ENCODE results near the gene EPHA5.

Gene EPHA5

DNA sequence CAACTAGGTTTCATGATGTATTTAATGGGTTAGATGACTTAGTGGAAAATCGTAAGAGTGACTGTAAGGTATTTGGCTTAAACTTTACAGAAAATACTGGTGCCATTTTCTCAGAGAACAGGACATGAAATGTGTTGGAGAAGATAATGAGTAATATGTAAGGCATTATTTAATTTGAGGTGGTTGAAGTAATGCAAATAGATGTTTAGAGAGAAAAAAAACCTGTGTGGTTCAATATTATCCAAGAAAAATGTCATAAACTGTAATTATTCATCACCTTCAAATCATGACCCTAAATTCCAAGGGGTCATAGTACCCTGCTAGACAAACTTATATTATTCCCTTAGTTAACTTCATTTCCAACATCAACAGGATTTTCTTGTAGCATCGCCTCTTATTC is 171.7 kb downstream of the EPHA5 start:
- DNase-seq (ENCODE audit: low spot score) = no peak

GRCh38 chr4:65495439-65495838 is 174.8 kb downstream of the EPHA5 start:
- DNase-seq (ENCODE audit: low spot score) = no peak

DNA sequence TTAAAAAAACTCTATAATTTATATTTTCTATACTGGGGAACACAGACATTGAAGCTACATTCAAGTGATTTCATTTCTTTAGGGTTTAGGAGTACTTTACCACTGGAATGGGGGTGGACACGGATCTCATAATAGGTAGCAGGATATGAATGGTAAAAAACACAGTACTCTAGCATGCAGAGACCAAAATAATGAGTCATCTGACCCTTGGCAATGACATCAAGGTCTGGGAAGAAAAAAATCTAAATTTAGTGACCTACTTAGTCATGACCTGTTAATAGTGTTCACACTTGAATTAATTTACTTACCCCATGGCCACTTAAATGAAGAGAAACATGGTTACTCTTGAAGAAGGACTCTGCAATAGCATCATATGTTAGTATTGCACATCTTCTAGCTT is 187.9 kb downstream of the EPHA5 start:
- peak; percentile 36 for DNase-seq (ENCODE audit: low spot score)

DNA sequence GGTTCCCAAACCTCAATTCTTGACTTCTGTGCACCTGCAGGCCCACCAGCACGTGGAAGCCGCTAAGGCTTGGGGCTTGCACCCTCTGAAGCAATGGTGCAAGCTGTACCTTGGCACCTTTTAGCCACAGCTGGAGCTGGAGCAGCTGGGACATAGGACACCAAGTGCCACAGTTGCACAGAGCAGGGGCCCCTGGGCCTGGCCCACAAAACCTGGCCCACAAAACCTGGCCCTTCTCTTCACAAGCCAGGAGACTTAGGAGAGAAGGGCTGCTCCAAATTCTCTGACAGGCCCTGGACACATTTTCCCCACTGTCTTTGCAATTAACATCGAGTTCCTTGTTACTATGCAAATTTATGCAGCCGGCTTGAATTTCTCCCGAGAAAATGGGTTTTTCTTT is 197.8 kb downstream of the EPHA5 start:
- no peak for DNase-seq (ENCODE audit: low spot score)

DNA sequence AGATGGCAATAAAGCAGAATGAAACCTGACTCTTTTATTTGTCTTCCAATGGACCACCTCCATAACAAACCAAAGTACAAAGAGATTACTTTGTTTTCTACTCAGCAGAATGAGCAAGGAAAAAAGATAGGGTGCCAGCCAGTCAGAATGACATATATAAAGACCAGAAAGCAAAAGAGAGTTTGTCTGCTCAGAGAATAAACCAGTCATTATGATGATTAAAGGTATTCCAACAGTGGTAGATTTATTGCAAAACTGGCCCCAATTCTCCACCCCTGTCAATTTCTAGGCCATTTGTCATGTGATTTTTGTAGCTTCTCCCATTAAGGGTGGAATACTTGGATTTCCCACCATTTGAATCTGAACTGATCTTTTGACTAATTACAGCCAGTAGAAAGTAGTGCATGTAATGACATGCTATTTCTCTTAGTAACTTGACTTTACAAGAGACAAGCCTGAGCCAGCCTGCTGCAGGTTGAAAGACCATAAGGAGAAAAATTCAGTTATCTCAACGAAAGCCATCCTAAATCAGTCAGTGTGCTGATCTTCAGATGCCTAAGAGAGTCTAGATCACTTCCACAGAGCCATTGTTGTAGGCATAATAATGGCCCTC is 203.1 kb downstream of the EPHA5 start:
- no peak for DNase-seq (ENCODE audit: low spot score)

DNA sequence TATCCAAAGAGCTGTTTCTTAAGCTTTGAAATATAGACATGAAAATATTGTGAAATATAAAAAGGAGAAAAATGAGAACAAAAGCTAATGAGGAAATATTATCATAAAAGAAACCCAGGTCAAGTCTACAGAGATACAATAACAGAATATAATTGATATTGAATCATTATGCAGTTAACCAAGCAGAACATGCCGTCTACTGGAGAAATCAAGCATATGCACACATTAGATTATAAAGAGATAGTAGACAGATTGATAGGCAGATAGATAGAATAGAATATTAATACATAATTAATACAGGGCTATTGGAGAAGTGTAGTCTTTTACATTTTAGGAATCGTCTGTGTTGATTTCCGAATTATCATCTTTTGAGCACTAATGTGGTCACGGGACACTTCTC is 208.5 kb downstream of the EPHA5 start:
- no peak for DNase-seq (ENCODE audit: low spot score)

GRCh38 chr4:65457011-65457410 is 213.3 kb downstream of the EPHA5 start:
- no peak for DNase-seq (ENCODE audit: low spot score)

GRCh38 chr4:65456579-65456978 is 213.7 kb downstream of the EPHA5 start:
- no peak for DNase-seq (ENCODE audit: low spot score)

DNA sequence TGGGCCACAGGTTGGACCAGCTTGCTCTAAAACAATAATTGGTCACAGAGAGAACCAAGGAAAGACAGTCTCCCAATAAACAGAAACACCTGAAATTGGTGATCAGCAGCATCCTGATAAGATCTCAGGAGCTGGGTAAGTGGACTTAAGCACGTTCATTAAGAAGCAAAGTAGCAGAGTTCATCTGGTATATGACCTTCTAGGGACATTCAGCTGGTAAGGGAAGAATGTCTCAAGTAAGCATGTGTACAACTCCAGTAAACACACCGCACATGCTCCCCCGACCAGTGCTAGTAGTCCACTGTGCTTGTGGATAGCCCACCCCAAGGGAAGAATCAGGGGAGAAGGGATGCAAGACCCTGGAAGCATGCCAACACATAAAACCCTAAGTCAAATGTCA is 216.9 kb downstream of the EPHA5 start:
- DNase-seq (ENCODE audit: low spot score) = no peak

GRCh38 chr4:65450899-65451298 is 219.4 kb downstream of the EPHA5 start:
- no peak for DNase-seq (ENCODE audit: low spot score)

DNA sequence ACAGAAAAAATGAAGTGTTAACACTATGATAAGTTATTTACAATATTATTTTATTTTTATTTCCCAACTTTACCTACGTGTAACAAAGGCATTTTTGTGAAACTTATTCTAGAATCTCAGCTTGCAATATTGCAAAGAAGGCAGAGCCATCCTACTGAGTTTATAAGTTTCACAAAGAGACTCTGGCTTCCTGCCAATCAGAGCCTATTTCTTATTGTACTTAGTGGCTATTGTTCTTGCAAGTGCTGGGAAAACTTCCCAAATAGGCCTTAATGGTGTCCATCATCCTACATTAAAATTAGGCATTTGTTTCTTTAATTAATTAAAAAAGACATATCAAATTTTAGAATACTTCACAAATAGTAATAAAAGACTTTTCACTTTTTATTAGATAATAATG is 233.2 kb downstream of the EPHA5 start:
- no peak for DNase-seq (ENCODE audit: low spot score)

GRCh38 chr4:65422109-65422508 is 248.2 kb downstream of the EPHA5 start:
- no peak for DNase-seq (ENCODE audit: low spot score)

- no peak for DNase-seq (ENCODE audit: low spot score)
Observed at GRCh38 chr4:65420036-65420435, 250.3 kb downstream of the EPHA5 start.

- DNase-seq (ENCODE audit: low spot score) = no peak
Observed at GRCh38 chr4:65416891-65417290, 253.4 kb downstream of the EPHA5 start.

DNA sequence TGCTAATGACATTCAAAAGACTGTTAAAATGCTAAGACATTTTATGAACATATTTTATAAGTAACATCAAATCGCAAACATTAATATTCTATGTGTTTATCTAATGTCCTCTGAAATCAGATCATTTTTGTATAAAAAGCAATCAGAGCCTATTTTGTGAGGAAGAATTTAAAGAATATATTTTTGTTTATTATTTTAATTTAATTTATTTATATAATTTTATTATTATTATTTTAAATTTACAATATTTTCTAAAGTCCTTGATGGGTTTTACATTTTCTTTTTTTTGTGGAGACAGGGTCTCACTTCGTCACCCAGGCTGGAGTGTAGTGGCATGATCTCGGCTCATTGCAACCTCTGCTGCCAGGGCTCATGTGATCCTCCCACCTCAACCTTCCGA is 262.8 kb downstream of the EPHA5 start:
- no peak for DNase-seq (ENCODE audit: low spot score)

- DNase-seq (ENCODE audit: low spot score) = no peak
Observed at GRCh38 chr4:65401083-65401482, 269.2 kb downstream of the EPHA5 start.

DNA sequence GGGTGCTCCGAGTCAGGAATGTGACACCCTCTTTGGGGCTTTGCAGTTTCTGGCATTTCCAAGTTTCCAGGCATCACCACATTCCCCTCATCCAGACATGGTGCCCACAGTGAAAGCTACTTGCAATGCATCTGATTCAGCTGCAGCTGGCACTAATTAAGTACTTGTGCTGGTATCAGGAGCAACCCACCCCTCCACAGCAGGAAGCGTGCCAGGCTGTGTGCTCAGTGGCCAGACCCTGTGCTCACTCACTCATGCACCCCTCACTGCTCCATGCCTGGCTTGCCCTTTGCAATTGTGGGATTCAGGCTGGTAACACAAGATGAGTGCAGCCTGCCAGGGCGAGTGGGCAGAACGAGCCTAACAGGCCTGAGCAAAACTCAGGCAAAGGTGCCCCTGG is 271.2 kb downstream of the EPHA5 start:
- DNase-seq (ENCODE audit: low spot score) = no peak

DNA sequence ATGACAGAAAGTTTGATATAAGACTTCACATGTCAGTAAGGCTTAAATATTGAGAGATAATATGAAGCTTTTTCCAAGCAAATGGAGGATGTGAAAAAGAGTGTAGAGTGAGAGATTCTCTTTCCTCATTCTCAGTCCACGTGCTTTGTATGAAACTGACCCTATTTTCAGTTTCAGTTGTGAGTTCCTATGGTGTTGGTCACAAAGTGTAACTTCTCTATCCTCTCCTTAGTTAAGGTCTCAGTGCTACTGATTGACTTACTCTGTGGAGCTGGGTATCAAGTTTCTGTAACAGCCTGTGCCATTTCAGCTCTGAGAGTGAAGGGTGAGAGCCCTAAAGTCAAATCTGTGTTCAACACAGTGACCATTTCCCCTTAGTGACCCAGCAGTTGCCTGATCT is 277.2 kb downstream of the EPHA5 start:
- no peak for DNase-seq (ENCODE audit: low spot score)

DNA sequence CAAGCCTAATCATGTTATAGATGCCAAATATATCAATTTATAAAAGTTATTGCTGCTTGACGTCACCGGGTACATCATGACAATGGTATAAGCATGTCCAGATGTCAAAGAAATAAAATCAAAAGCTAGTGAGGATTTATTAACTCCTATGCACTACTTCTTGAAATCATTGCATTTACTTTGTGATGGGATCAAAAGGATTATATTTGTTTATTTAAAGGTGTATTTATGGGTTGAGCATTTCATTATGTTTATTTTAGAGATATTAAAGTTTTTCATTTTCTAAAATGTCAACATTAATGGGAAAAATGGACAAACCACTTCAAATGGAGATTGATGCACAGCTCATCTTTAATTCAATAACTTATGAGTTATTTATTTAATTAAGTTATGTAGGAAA is 277.8 kb downstream of the EPHA5 start:
- DNase-seq (ENCODE audit: low spot score) = no peak

- no peak for DNase-seq (ENCODE audit: low spot score)
Observed at GRCh38 chr4:65391814-65392213, 278.5 kb downstream of the EPHA5 start.

GRCh38 chr4:65391382-65391781 is 278.9 kb downstream of the EPHA5 start:
- DNase-seq (ENCODE audit: low spot score) = no peak

GRCh38 chr4:65386927-65387326 is 283.4 kb downstream of the EPHA5 start:
- DNase-seq (ENCODE audit: low spot score) = no peak

GRCh38 chr4:65383589-65384305 is 286.5 kb downstream of the EPHA5 start:
- DNase-seq (ENCODE audit: low spot score) = no peak

DNA sequence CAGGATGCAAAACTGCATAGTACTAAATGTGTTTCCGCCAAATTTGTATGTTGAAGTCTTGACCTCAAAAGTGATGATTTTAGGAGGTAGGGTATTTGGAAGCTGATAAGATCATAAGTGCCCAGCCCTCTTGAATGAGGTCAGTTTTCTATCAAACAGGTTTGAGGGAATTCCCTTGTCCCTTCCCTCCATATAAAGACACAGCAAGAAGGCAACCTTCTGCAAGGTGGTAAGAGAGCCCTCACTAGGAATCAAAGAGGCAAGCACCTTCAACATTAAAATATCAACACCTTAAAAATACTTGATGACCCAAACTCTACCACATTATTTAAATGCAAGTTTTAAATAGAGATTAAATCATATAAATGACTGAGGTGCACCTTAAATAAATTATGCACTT is 288.6 kb downstream of the EPHA5 start:
- DNase-seq (ENCODE audit: low spot score) = no peak

Measured in COLO829 (cell line).